GM19351 (cell line): ENCODE measurements around the gene ANKS6.
A peak's percentile ranks its signal among the peaks of the same experiment; 100 is the strongest.

Experiments used
- ATAC-seq: cut with Tn5 transposase; IDR thresholded peaks from one replicate; pipeline ENCODE4 v1.9.1; 2021; ENCODE audit warnings: mild to moderate bottlenecking, moderate library complexity; ENCODE audit not compliant: unreplicated experiment

ANKS6 gene

GRCh38 chr9:98793031-98793430 lies 3.3 kb downstream of the ANKS6 start:
- ATAC-seq, result no peak

GRCh38 chr9:98791608-98792490 lies 4.5 kb downstream of the ANKS6 start:
- no peak for ATAC-seq

- ATAC-seq, result peak; percentile 78
Measured at GRCh38 chr9:98790842-98791607, 5.3 kb downstream of the ANKS6 start.

GRCh38 chr9:98790134-98790841 lies 6.1 kb downstream of the ANKS6 start:
- ATAC-seq, result no peak

GRCh38 chr9:98789483-98790133 lies 6.7 kb downstream of the ANKS6 start:
- no peak for ATAC-seq

- no peak for ATAC-seq
Measured at GRCh38 chr9:98787766-98788335, 8.5 kb downstream of the ANKS6 start.

- no peak for ATAC-seq
Measured at GRCh38 chr9:98786750-98787510, 9.4 kb downstream of the ANKS6 start.

- no peak for ATAC-seq
Measured at GRCh38 chr9:98784831-98785806, 11.2 kb downstream of the ANKS6 start.

GRCh38 chr9:98783518-98784226 lies 12.7 kb downstream of the ANKS6 start:
- no peak for ATAC-seq

- ATAC-seq, result no peak
Measured at GRCh38 chr9:98781588-98782383, 14.6 kb downstream of the ANKS6 start.

GRCh38 chr9:98780059-98780749 lies 16.2 kb downstream of the ANKS6 start:
- no peak for ATAC-seq

GRCh38 chr9:98778711-98779530 lies 17.4 kb downstream of the ANKS6 start:
- ATAC-seq, result no peak

- no peak for ATAC-seq
Measured at GRCh38 chr9:98778251-98778650, 18.1 kb downstream of the ANKS6 start.

GRCh38 chr9:98777618-98778017 lies 18.7 kb downstream of the ANKS6 start:
- no peak for ATAC-seq

GRCh38 chr9:98775831-98776441 lies 20.4 kb downstream of the ANKS6 start:
- no peak for ATAC-seq
